ENCODE results near the gene RAP1GAP. TPM values are rescaled to one million over a fixed set of nuclear protein-coding genes. Genes with fewer than 3 reads are reported as not detected.
A peak's percentile ranks its signal among the peaks of the same experiment; 100 is the strongest.

RAP1GAP gene
- total RNA-seq, 1 experiment from 2014 or later: not detected

DNA sequence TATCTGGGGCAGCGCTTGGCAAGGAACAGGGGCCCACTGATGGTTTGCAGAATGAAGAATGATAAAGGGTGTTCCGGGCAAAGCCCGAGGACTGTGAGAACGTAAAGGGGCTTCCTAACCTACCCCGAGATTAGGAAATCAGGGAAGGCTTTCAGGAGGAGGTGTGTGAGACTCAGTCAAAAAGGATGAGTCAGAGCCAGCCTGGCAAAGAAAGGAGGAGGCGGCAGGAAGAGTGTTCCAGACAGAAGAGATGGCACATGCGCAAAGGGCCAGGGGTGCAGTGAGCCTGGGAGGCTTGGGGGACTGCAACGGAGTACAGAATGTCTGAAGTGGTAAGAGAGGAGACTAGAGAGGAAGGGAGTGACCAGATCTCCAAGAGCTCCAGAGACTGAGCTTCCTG is 70.3 kb downstream of the RAP1GAP start:
- DNase-seq: no peak
- H3K36me3 ChIP-seq: no peaks in the 10 kb centered on the region
- no peaks in the 10 kb centered on the region for H3K9me3 ChIP-seq
- H3K27me3 ChIP-seq: no peaks in the 10 kb centered on the region
- H3K4me3 ChIP-seq: no peak overlapping the region

DNA sequence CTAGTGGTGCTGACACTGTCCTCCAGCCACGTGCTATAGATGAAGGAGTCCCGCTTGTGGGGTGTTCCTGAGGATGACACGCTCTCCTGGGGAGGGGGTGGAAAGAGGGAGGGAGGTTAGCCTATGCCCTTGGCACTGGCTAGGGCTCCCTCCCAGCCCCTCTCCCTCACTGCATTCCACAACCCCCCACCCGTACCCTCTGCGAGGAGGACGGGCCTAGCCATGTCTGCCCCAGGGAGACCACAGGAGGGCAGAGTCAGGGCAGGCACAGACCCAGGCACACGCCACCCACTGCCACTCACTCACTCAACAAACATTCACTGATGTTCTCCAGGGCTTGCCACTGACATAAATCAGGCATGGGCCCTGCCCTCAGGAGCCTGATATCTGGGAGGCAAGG is 70.7 kb downstream of the RAP1GAP start:
- Histone ChIP-seq H3K4me3 (no peak overlapping the region), H3K9me3 (no peaks in the 10 kb centered on the region), H3K36me3 (no peaks in the 10 kb centered on the region), H3K27me3 (no peaks in the 10 kb centered on the region)
- no peak for DNase-seq

DNA sequence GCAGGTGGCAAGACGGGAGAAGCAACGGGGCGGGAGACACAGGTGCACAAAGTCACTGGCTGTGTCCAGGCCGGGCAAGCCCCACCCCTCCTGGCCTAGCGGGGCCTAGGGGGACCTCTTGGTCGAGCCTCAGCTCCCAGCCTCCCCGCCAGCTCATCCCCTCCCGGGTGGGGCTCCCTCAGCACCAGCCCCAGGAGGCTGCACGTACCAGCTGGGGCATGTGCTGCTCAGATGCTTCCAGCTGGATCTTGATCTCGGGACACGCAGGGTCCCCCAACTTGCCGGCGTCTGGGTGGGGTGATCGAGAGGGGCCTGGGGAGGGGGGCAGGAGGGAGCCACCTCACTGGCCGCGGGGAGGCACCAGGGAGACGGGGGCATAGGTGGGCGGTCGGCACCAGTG is 71.4 kb downstream of the RAP1GAP start:
- no peak for DNase-seq
- Histone ChIP-seq H3K27me3 (no peaks in the 10 kb centered on the region), H3K9me3 (no peaks in the 10 kb centered on the region), H3K36me3 (no peaks in the 10 kb centered on the region), H3K4me3 (no peak overlapping the region)

DNA sequence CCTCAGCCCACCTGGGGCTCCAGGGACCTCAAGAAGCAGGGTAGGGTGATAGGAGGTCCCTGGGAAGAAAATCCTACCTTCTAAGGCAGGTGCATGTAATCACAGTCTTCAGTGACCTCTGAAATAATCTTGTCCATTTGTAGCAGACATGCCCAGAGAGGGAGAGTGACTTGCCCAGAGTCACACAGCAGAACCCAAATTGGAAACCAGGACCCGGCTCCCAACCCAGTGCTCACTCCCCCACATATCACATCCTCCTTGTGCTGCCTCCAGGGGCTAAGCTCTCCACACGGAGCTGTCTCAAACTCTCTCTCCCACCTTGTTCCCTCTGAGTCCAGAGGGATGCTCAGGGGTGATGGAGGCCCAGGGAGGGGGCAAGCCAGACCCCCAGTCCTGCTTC is 72.5 kb downstream of the RAP1GAP start:
- H3K4me3 ChIP-seq: no peak overlapping the region
- DNase-seq: no peak
- H3K27me3 ChIP-seq: no peaks in the 10 kb centered on the region

DNA sequence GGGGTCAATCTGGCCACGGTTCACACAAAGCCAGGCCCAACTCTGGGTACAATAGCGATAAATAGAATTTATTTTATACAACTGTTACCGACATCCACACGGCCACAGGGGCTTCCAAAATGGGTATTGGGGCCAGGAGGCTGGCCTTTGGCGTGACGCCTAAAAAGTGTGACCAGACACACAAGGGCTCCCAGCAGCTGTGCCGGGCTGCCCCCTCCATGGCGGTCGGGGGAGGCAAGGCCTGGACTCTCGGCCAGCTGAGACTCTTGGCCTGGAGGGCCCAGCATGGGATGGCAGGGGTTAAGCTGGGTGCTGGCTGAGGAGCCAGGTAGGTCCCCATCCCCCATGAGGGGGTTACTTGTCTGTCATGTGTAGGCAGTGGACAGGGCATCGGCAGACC is 73.0 kb downstream of the RAP1GAP start:
- H3K4me3 ChIP-seq: no peak overlapping the region
- no peaks in the 10 kb centered on the region for H3K9me3 ChIP-seq
- no peak for DNase-seq
- H3K36me3 ChIP-seq: no peaks in the 10 kb centered on the region
- no peaks in the 10 kb centered on the region for H3K27me3 ChIP-seq

More for the DNA sequence above, 72.5 kb downstream of the RAP1GAP start:
- Histone ChIP-seq H3K36me3 (no peaks in the 10 kb centered on the region), H3K9me3 (no peaks in the 10 kb centered on the region)

DNA sequence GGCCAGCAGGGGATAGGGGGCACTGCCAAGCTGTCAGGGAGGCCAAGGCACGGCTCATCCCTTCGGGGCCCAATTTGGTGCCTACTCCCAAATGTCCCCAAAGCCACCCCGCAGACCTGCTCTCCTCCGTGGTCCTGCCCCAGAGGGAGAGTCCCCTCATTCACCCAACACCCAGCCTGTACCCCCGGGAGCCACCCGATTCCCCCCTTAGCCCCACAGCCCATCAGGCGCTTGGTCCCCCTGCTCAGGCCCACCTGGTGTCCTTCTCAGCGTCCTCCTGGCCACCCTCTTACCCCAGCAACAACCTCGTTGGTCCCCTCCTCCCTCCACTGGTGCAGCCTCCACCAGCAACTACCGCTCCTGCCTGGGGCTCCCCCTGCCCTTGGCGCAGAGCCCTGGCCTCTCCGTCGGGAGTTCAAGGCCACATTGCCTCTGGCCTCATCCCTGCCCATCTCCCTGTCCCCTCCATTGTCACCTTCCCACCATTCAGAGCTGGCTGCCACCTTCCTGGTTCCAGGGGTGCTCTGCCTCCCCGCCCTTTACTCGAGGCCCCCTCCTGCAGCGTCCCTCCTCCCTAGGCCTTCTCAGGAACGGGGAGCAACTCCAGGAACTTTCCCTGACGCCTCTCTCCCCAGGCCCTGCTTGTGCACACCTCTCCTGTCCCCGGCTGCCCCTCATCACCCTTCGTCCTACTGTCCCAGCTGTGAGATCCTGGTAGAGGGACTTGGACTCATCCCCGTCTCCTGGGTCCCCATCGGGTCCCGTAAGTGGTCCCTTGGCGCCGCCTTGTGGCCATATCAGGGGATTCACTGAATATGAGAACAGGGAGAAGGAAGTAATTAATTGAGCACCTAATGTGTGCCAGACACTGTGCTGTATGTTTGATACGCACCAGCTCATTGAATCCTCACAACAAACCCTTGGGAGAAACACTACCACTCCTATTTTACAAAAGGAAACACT is 73.9 kb downstream of the RAP1GAP start:
- peak; percentile 59 for DNase-seq

DNA sequence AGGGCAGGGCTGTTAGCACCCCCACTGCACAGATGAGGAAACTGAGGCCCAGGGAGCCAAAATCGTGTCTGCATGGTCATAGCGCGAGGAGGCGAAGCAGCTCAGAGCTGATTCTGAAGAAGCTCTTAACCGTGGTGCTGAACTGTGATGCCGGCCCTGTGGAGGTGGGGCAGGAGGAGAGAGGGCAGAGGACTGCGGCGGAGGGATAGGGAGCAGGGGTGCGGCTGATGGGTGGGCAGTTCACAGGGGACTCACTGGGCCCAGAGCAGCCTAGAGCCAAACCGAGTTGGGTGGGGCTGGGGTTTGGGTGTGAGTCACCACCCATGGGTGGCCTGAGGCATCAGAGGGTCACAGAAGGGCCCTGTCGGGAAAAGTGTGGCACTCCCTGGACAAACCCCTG is 74.7 kb downstream of the RAP1GAP start:
- Histone ChIP-seq H3K4me3 (no peak overlapping the region), H3K27me3 (no peaks in the 10 kb centered on the region), H3K36me3 (no peaks in the 10 kb centered on the region), H3K9me3 (no peaks in the 10 kb centered on the region)
- DNase-seq: no peak

More for the DNA sequence above, 73.9 kb downstream of the RAP1GAP start:
- H3K4me3 ChIP-seq: no peak overlapping the region
- H3K9me3 ChIP-seq: no peaks in the 10 kb centered on the region
- H3K36me3 ChIP-seq: no peaks in the 10 kb centered on the region
- no peaks in the 10 kb centered on the region for H3K27me3 ChIP-seq

DNA sequence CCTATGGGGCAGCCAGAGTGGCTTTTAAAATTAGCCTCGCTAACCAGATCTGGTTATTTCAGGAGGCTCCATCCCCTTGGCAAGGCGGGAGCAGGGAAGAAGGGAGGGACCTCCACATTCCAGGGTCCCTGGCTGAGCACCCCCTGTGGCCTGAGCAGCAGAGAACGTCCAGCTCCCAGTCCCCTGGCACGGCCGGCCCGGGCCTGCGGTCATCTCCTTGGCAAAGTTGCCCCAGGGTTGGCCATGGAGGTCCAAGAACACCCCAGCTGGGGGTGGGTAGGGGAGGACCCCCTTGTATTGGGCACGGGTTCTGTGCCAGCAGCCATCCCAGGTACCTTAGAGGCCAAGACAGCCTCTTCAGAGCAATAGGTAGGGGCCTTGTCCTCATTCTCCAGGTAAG is 75.9 kb downstream of the RAP1GAP start:
- Histone ChIP-seq H3K27me3 (no peaks in the 10 kb centered on the region), H3K36me3 (no peaks in the 10 kb centered on the region), H3K9me3 (no peaks in the 10 kb centered on the region), H3K4me3 (no peak overlapping the region)
- DNase-seq: no peak

DNA sequence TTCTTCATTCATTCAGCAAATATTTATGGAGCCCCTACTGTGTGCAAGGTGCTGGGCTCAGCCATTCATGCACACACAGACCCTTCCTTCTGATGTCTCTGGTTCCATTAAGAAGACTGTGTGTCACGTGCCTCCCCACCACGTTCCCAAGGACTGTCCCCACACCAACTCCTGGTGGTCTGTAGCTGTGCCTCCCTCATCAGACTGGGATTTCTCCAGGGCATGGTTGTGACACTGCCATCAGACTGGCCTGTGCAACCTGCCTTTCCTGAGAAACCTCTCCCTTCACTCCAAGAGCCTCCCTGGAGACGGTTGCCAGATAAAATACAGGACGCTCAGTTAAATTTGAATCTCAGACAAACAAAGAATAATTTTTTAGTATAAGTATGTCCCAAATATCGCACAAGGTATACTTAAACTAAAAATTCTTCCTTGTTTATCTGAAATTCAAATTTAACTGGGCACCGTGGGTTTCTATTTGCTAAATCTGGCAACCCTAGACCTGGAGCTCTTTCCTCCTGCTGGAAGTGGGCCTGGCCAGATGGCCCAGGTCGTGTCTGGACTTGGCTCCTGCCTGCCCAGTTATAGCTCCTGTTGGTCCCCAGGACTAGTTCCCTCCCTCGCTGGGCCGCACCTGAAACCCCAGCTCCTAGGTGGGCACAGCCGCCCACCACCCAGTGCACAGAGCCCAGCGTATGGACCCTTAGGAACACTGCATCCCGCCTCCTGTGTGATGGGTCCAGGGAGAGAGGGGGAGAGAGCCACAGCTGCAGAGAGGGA is 76.9 kb downstream of the RAP1GAP start:
- Histone ChIP-seq H3K4me3 (no peak overlapping the region), H3K9me3 (no peaks in the 10 kb centered on the region), H3K36me3 (no peaks in the 10 kb centered on the region), H3K27me3 (no peaks in the 10 kb centered on the region)
- DNase-seq: no peak

DNA sequence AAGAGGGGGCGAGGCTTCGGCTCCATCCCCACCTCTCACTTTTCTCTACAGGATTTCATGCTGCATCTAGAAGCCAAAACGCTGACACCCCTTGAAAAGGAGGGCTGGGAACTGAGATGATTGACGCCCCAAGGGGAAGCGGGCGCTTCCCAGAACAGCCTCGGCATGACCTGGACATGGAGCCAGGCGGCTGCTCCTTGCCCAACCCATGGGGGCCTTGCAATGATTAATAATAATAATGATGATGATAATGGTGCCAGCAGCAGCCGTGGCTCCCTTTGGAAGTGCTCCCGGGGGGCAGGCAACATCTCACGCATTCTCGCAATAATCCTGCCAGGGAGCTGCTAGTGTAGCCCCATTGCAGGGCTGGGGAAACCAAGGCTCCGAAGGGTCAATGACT is 78.2 kb downstream of the RAP1GAP start:
- DNase-seq: no peak
- no peaks in the 10 kb centered on the region for H3K27me3 ChIP-seq
- no peak overlapping the region for H3K4me3 ChIP-seq
- H3K9me3 ChIP-seq: no peaks in the 10 kb centered on the region
- no peaks in the 10 kb centered on the region for H3K36me3 ChIP-seq

DNA sequence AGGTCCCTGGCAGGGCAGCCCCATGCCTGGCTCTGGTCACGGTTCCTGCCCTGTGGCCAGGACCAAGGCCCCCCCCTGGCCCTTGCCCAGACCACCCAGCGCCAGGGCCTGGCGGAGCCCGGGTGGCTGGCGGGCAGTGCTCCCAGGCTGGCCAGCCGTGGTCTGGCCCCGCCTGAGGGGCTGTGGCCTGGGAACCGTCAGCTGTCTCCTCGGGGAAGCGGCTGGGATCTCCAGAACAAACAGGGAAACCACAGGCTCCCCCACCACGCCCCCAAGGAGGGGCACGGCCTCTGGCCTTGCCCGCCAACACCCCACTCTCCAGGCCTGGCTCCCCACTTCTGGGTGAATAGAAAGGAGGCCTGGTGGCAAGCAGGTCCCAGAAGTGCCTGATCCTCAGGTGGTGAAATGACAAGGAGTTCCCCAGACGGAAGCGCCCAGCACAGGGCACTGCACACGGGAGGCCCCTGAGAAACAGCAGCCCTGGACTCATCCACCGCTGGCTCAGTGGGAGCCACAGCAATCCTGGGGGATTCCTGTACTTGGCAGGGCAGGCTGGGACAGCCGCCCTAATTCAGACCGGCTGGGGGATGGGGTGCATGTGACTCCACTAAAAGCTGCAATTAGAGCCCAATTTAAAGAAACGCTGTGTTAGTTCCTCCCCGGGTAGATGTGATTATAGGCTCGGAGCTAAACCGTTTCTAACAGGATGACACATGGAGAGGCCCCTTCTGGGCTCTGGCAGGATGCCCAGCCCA is 78.9 kb downstream of the RAP1GAP start:
- no peak for DNase-seq
- Histone ChIP-seq H3K4me3 (no peak overlapping the region), H3K9me3 (no peaks in the 10 kb centered on the region), H3K27me3 (no peaks in the 10 kb centered on the region), H3K36me3 (no peaks in the 10 kb centered on the region)

DNA sequence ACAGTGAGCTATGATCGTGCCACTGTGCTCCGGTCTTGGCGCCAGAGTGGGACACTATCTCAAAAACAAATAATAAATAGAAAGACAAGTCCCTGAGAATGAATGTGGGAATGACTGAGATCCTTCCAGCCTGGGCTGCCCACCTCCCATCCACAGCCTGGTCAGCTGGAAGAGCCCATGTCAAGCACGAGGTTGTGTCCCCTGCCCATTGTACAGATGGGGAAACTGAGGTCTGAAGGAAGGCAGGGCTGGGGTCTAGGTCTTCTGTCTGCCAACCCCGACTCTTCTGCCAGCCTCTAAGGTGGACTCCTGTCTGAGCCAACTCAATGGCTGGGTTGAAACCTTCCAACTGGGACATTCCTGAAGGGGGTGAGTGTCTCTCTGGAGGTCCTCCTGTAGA is 79.5 kb downstream of the RAP1GAP start:
- no peaks in the 10 kb centered on the region for H3K27me3 ChIP-seq
- no peak for DNase-seq
- H3K4me3 ChIP-seq: no peak overlapping the region

DNA sequence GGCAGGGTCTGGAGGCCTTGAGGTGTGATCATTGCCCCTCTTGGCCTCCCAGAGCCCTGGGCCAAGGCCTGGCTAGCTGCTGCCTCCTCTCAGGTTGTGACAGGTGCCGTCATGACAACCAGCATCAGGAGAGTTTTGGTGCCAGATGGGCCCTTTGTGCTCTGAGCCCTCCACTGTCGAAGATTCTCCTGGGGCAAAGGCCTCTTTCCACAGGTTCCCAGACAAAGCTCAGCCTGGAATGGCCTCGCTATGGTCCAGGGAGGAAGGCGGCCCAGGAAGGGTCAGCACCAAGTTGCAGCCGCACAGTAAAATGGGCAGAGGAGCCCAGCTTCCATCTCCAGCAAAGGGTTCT is 81.6 kb downstream of the RAP1GAP start:
- no peak overlapping the region for H3K4me3 ChIP-seq
- no peaks in the 10 kb centered on the region for H3K36me3 ChIP-seq
- no peaks in the 10 kb centered on the region for H3K9me3 ChIP-seq
- H3K27me3 ChIP-seq: no peaks in the 10 kb centered on the region
- DNase-seq: no peak

More for the DNA sequence above, 79.5 kb downstream of the RAP1GAP start:
- Histone ChIP-seq H3K9me3 (no peaks in the 10 kb centered on the region), H3K36me3 (no peaks in the 10 kb centered on the region)

DNA sequence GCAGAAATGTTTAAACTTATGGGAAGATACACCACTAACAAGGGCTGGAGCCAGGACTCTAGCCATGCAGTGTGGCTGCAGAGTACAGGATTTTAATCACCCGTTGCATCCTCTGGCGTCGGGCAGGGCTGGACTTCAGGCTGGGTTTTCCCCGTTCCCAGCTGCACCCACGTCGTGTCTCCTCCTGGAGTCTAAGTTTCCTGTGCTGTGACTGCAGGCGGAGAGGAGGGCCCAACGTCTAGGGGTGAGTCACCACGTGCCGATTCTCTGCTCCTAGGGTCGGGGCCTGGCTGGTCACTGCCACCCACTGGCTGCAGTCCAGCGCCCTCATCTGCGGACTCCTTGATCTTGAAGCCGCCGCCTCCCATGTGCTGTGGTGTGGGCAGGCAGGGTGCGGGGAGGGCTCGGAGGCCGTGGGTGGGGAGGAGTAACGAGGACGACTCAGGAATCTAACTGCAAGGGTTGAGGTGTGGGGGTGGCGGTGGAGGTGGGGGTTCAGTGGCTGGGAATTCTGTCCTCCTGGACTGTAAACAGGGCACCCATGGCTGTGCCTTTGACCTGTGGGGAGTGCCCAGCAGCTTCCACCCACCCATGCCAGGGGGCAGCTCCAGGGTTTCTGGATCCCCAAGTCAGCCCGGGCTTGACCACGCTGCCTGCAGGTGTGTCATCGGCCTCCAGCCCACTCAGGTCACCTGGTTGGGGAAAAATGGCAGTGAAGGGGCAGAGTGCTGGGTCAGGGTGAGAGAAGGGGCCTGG is 82.1 kb downstream of the RAP1GAP start:
- Histone ChIP-seq H3K27me3 (no peaks in the 10 kb centered on the region), H3K9me3 (no peaks in the 10 kb centered on the region), H3K4me3 (no peak overlapping the region), H3K36me3 (no peaks in the 10 kb centered on the region)
- DNase-seq: peak; percentile 91

DNA sequence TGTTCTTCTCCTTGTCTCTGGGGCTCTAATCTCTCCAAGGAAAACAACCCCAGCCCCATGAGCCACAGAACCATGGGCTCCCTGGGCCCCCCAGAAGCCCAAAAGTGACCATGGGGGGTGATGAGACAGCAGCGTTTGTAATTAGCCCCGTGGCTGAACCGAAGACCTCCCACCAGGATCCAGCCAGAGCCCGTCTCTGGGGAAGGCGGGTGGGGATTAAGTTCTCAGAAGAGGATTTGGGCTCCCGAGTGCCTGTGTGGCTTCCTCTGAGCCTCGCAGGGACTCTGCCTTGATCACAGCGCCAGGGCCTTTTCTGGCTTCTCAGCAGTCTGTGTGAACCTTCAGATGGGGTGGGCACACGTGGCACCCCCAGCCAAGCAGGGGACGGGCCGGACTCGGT is 82.9 kb downstream of the RAP1GAP start:
- no peaks in the 10 kb centered on the region for H3K9me3 ChIP-seq
- no peaks in the 10 kb centered on the region for H3K27me3 ChIP-seq
- no peak for DNase-seq
- no peaks in the 10 kb centered on the region for H3K36me3 ChIP-seq
- no peak overlapping the region for H3K4me3 ChIP-seq

DNA sequence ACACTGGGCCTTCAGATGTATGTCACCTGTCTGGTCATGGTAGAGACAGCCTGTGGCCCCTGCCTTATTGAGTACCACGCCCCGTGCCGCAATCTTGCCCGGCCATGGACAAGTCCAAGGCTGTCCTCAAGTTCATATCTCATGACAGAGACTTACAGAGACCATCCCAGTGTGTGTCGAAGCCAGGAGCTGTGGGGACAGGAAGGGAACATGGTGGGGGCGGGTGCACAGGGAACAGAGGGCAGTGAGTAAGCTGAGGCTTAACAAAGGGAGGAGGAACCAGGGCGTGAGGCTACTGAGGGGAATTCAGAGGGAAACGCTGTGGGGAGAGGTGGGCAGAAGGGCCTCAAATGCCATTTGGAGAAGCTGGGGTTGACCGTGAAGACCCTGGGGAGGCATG is 84.1 kb downstream of the RAP1GAP start:
- Histone ChIP-seq H3K27me3 (no peaks in the 10 kb centered on the region), H3K9me3 (no peaks in the 10 kb centered on the region), H3K36me3 (no peaks in the 10 kb centered on the region), H3K4me3 (no peak overlapping the region)
- DNase-seq: no peak

Data from MG63 (cell line).